Measurements from ENCODE around the gene PIANP.

PIANP gene

GRCh38 chr12:6672143-6672542, 28.5 kb downstream of the PIANP start:
- DNase-seq (ENCODE audit: low spot score) = no peak
- FAIRE-seq = no peak

GRCh38 chr12:6667559-6668210, 32.9 kb downstream of the PIANP start:
- FAIRE-seq (no peak), DNase-seq (ENCODE audit: low spot score) (no peak)

- FAIRE-seq (peak; percentile 13), DNase-seq (ENCODE audit: low spot score) (no peak)
Observed at GRCh38 chr12:6666211-6666610, 34.4 kb downstream of the PIANP start.

- FAIRE-seq (no peak), DNase-seq (ENCODE audit: low spot score) (no peak)
Observed at GRCh38 chr12:6664902-6665301, 35.7 kb downstream of the PIANP start.

GRCh38 chr12:6662906-6663742, 37.5 kb downstream of the PIANP start, which contains the start of gene ING4:
TSS of gene ING4 (minus strand) at chr12:6663119. CDS start at chr12:6663101, 18 bp downstream.
- DNase-seq (ENCODE audit: low spot score) (peak; percentile 99), FAIRE-seq (peak; percentile 96)

GRCh38 chr12:6662602-6662905, 38.1 kb downstream of the PIANP start:
- DNase-seq (ENCODE audit: low spot score) (peak; percentile 72), FAIRE-seq (no peak)

- DNase-seq (ENCODE audit: low spot score) = no peak
- FAIRE-seq = no peak
Observed at GRCh38 chr12:6653987-6654386, 46.6 kb downstream of the PIANP start.

GRCh38 chr12:6653342-6653741, 47.3 kb downstream of the PIANP start:
- FAIRE-seq (no peak), DNase-seq (ENCODE audit: low spot score) (no peak)

- no peak for DNase-seq (ENCODE audit: low spot score)
- FAIRE-seq = no peak
Observed at GRCh38 chr12:6652391-6652790, 48.2 kb downstream of the PIANP start.

GRCh38 chr12:6650832-6651231, 49.8 kb downstream of the PIANP start:
- no peak for DNase-seq (ENCODE audit: low spot score)
- FAIRE-seq = peak; percentile 9

GRCh38 chr12:6647083-6647604, 53.5 kb downstream of the PIANP start, which contains the start of gene ACRBP:
TSS of gene ACRBP (minus strand) at chr12:6647432. CDS start at chr12:6647366, 66 bp downstream.
- DNase-seq (ENCODE audit: low spot score) = no peak

GRCh38 chr12:6646276-6647082, 54.1 kb downstream of the PIANP start:
- FAIRE-seq = no peak
- no peak for DNase-seq (ENCODE audit: low spot score)

More at GRCh38 chr12:6647083-6647604, 53.5 kb downstream of the PIANP start, which contains the start of gene ACRBP:
- FAIRE-seq = no peak

GRCh38 chr12:6644903-6645302, 55.7 kb downstream of the PIANP start:
- FAIRE-seq (no peak), DNase-seq (ENCODE audit: low spot score) (no peak)

GRCh38 chr12:6644257-6644596, 56.4 kb downstream of the PIANP start:
- DNase-seq (ENCODE audit: low spot score) = no peak
- FAIRE-seq = no peak
